Measurements from ENCODE around the gene CLDN4.
"Not testable (repeated sequence)": the region's sequence is repeated elsewhere in the genome, so short reads cannot be mapped to it uniquely, and the experiment has no call there.

CLDN4 gene

GRCh38 chr7:73844131-73844547 lies 13.3 kb downstream of the CLDN4 start:
- DNase-seq = no peak

GRCh38 chr7:73844848-73845460 lies 14.2 kb downstream of the CLDN4 start:
- no peak for DNase-seq

- DNase-seq = not testable (repeated sequence)
Measured at GRCh38 chr7:73845701-73846195, 15.0 kb downstream of the CLDN4 start.

- no peak for DNase-seq
Measured at GRCh38 chr7:73847941-73848723, 17.3 kb downstream of the CLDN4 start.

GRCh38 chr7:73850781-73851207 lies 20.0 kb downstream of the CLDN4 start:
- peak; percentile 41 for DNase-seq

GRCh38 chr7:73851410-73852338 lies 20.9 kb downstream of the CLDN4 start:
- DNase-seq = peak; percentile 67

GRCh38 chr7:73852500-73852899 lies 21.7 kb downstream of the CLDN4 start:
- no peak for DNase-seq

- DNase-seq = no peak
Measured at GRCh38 chr7:73856941-73857340, 26.1 kb downstream of the CLDN4 start.

GRCh38 chr7:73858807-73859206 lies 28.0 kb downstream of the CLDN4 start:
- no peak for DNase-seq

GRCh38 chr7:73860859-73861258 lies 30.1 kb downstream of the CLDN4 start, which contains the start of gene TMEM270:
Gene TMEM270, plus strand, starts transcription at chr7:73861159. Its CDS starts 36 bp downstream, at chr7:73861195.
- DNase-seq = no peak

GRCh38 chr7:73861305-73861704 lies 30.5 kb downstream of the CLDN4 start:
- no peak for DNase-seq

- DNase-seq = peak; percentile 47
Measured at GRCh38 chr7:73864981-73865711, 34.4 kb downstream of the CLDN4 start.

GRCh38 chr7:73865738-73866445 lies 35.1 kb downstream of the CLDN4 start:
- DNase-seq = peak; percentile 69

- DNase-seq = no peak
Measured at GRCh38 chr7:73866446-73866767, 35.6 kb downstream of the CLDN4 start.

- no peak for DNase-seq
Measured at GRCh38 chr7:73869011-73869798, 38.4 kb downstream of the CLDN4 start.

- DNase-seq = peak; percentile 28
Measured at GRCh38 chr7:73870041-73870492, 39.3 kb downstream of the CLDN4 start.

GRCh38 chr7:73871163-73872011 lies 40.6 kb downstream of the CLDN4 start:
- DNase-seq = peak; percentile 37

- DNase-seq = no peak
Measured at GRCh38 chr7:73872056-73872908, 41.5 kb downstream of the CLDN4 start.

GRCh38 chr7:73876361-73876760 lies 45.6 kb downstream of the CLDN4 start:
- DNase-seq = no peak

Data from NCI-H69 (cell line).